HG03045 (cell line): ENCODE measurements around the gene TTC28.
"Not testable (repeated sequence)": the region's sequence is repeated elsewhere in the genome, so short reads cannot be mapped to it uniquely, and the experiment has no call there.

Experiments used
- ATAC-seq: cut with Tn5 transposase; IDR thresholded peaks from one replicate; pipeline ENCODE4 v1.9.1; 2021; ENCODE audit warnings: mild to moderate bottlenecking, moderate library complexity; ENCODE audit not compliant: unreplicated experiment

Gene TTC28

GRCh38 chr22:28245579-28246224 lies 433.9 kb downstream of the TTC28 start:
- ATAC-seq, result no peak

- ATAC-seq, result no peak
Measured at GRCh38 chr22:28244757-28245156, 434.9 kb downstream of the TTC28 start.

- no peak for ATAC-seq
Measured at GRCh38 chr22:28243539-28243938, 436.1 kb downstream of the TTC28 start.

- ATAC-seq, result no peak
Measured at GRCh38 chr22:28241656-28242290, 437.9 kb downstream of the TTC28 start.

- ATAC-seq, result no peak
Measured at GRCh38 chr22:28239941-28240340, 439.7 kb downstream of the TTC28 start.

- no peak for ATAC-seq
Measured at GRCh38 chr22:28237783-28238182, 441.9 kb downstream of the TTC28 start.

- no peak for ATAC-seq
Measured at GRCh38 chr22:28237112-28237511, 442.5 kb downstream of the TTC28 start.

- no peak for ATAC-seq
Measured at GRCh38 chr22:28232204-28232603, 447.4 kb downstream of the TTC28 start.

GRCh38 chr22:28231441-28231840 lies 448.2 kb downstream of the TTC28 start:
- ATAC-seq, result no peak

GRCh38 chr22:28230671-28231070 lies 449.0 kb downstream of the TTC28 start:
- ATAC-seq, result no peak

- ATAC-seq, result no peak
Measured at GRCh38 chr22:28229566-28230485, 449.8 kb downstream of the TTC28 start.

GRCh38 chr22:28223826-28224225 lies 455.8 kb downstream of the TTC28 start:
- no peak for ATAC-seq

- no peak for ATAC-seq
Measured at GRCh38 chr22:28222976-28223745, 456.5 kb downstream of the TTC28 start.

- ATAC-seq, result no peak
Measured at GRCh38 chr22:28222571-28222970, 457.1 kb downstream of the TTC28 start.

- no peak for ATAC-seq
Measured at GRCh38 chr22:28222052-28222451, 457.6 kb downstream of the TTC28 start.

- ATAC-seq, result no peak
Measured at GRCh38 chr22:28220626-28221363, 458.8 kb downstream of the TTC28 start.

- no peak for ATAC-seq
Measured at GRCh38 chr22:28217277-28217676, 462.4 kb downstream of the TTC28 start.

- ATAC-seq, result not testable (repeated sequence)
Measured at GRCh38 chr22:28214750-28215149, 464.9 kb downstream of the TTC28 start.

GRCh38 chr22:28209457-28209856 lies 470.2 kb downstream of the TTC28 start:
- not testable (repeated sequence) for ATAC-seq

GRCh38 chr22:28208787-28209186 lies 470.9 kb downstream of the TTC28 start:
- ATAC-seq, result no peak
